Trophoblast cell (in vitro differentiated cells and primary cell): ENCODE data around the gene KCNQ1OT1.

Source experiments
- DNase-seq, 2 donors: peaks; one replicate each; pipeline ENCODE4 v3.0.0-alpha.2; 2016
- H2AFZ ChIP-seq: 2 replicates; pipeline ENCODE4 v1.6.1; 2013; ENCODE audit warnings: low read length, moderate library complexity, mild to moderate bottlenecking; ENCODE audit not compliant: insufficient read depth, poor library complexity
- H2AK5ac ChIP-seq: 2 replicates; pipeline ENCODE4 v1.6.1; 2013; ENCODE audit warnings: mild to moderate bottlenecking, low read length
- H2BK120ac ChIP-seq: 2 replicates; pipeline ENCODE4 v1.6.1; 2013; ENCODE audit warnings: low read length, mild to moderate bottlenecking, moderate library complexity; ENCODE audit not compliant: insufficient read depth, poor library complexity
- H2BK12ac ChIP-seq: 2 replicates; pipeline ENCODE4 v1.6.1; 2013; ENCODE audit warnings: mild to moderate bottlenecking, low read length, moderate library complexity
- H2BK5ac ChIP-seq: 2 replicates; pipeline ENCODE4 v1.6.1; 2013; ENCODE audit warnings: low read length, low read depth, moderate library complexity, mild to moderate bottlenecking; ENCODE audit not compliant: poor library complexity
- H3K14ac ChIP-seq: 2 replicates; pipeline ENCODE4 v1.6.1; 2013; ENCODE audit warnings: mild to moderate bottlenecking, low read length
- H3K18ac ChIP-seq: 2 replicates; pipeline ENCODE4 v1.6.1; 2013; ENCODE audit warnings: mild to moderate bottlenecking, low read length
- H3K23ac ChIP-seq: 2 replicates; pipeline ENCODE4 v1.6.1; 2013; ENCODE audit warnings: low read length
- H3K27ac ChIP-seq: 2 replicates; pipeline ENCODE4 v1.5.1; 2013; ENCODE audit warnings: low read depth, mild to moderate bottlenecking, inconsistent platforms, low read length, moderate library complexity
- H3K27me3 ChIP-seq: 2 replicates; pipeline ENCODE4 v1.6.1; 2013; ENCODE audit warnings: inconsistent platforms, mild to moderate bottlenecking, low read length, moderate library complexity; ENCODE audit not compliant: insufficient read depth
- H3K36me3 ChIP-seq, 2 experiments: 1 replicate in 1 of 2; 2 replicates in 1 of 2; pipeline ENCODE4 v1.6.1; 2013; ENCODE audit warnings: low read length in 2 of 2, mild to moderate bottlenecking in 2 of 2, moderate library complexity in 1 of 2; ENCODE audit not compliant: insufficient read depth in 2 of 2, control insufficient read depth in 1 of 2
- H3K4ac ChIP-seq: 2 replicates; pipeline ENCODE4 v1.6.1; 2013; ENCODE audit warnings: low read depth, mild to moderate bottlenecking, low read length, moderate library complexity
- H3K4me1 ChIP-seq, 2 experiments: 1 replicate in 1 of 2; 2 replicates in 1 of 2; pipeline ENCODE4 v1.6.1; 2013; ENCODE audit warnings: low read length in 2 of 2, mild to moderate bottlenecking in 2 of 2, moderate library complexity in 1 of 2; ENCODE audit not compliant: insufficient read depth in 2 of 2, control insufficient read depth in 1 of 2
- H3K4me2 ChIP-seq: 2 replicates; pipeline ENCODE4 v1.6.1; 2013; ENCODE audit warnings: inconsistent platforms, mild to moderate bottlenecking, low read length, moderate library complexity
- H3K4me3 ChIP-seq: 2 replicates; pipeline ENCODE4 v1.5.1; 2013; ENCODE audit warnings: mild to moderate bottlenecking, low read depth, low read length, inconsistent platforms
- H3K79me1 ChIP-seq: one replicate; pipeline ENCODE4 v1.6.1; 2013; ENCODE audit warnings: low read length
- H3K79me2 ChIP-seq: 2 replicates; pipeline ENCODE4 v1.6.1; 2013; ENCODE audit warnings: low read length, mild to moderate bottlenecking; ENCODE audit not compliant: control insufficient read depth, insufficient read depth, poor library complexity
- H3K9ac ChIP-seq: 2 replicates; pipeline ENCODE4 v1.6.1; 2013; ENCODE audit warnings: mild to moderate bottlenecking, low read length
- H3K9me3 ChIP-seq: 2 replicates; pipeline ENCODE4 v1.6.1; 2013; ENCODE audit warnings: low read depth, mild to moderate bottlenecking, control low read depth, inconsistent platforms, low read length; ENCODE audit not compliant: insufficient read depth
- H4K12ac ChIP-seq: 2 replicates; pipeline ENCODE4 v1.6.1; 2013; ENCODE audit warnings: low read depth, mild to moderate bottlenecking, low read length, moderate library complexity
- H4K8ac ChIP-seq: 2 replicates; pipeline ENCODE4 v1.6.1; 2013; ENCODE audit warnings: low read depth, mild to moderate bottlenecking, low read length, moderate library complexity
- H4K91ac ChIP-seq: one replicate; pipeline ENCODE4 v1.6.1; 2013; ENCODE audit warnings: low read depth, mild to moderate bottlenecking, low read length, moderate library complexity
- WGBS: extraction: QIAGEN DNeasy Blood & Tissue Kit; methylation state at CpG from one replicate; pipeline ENCODE4 v1.1.7; 2013; ENCODE audit warnings: missing lambda C conversion rate; ENCODE audit not compliant: insufficient read length, insufficient coverage; ENCODE audit errors: extremely low coverage; 5-methylcytosine and 5-hydroxymethylcytosine counted together

Gene KCNQ1OT1

DNA sequence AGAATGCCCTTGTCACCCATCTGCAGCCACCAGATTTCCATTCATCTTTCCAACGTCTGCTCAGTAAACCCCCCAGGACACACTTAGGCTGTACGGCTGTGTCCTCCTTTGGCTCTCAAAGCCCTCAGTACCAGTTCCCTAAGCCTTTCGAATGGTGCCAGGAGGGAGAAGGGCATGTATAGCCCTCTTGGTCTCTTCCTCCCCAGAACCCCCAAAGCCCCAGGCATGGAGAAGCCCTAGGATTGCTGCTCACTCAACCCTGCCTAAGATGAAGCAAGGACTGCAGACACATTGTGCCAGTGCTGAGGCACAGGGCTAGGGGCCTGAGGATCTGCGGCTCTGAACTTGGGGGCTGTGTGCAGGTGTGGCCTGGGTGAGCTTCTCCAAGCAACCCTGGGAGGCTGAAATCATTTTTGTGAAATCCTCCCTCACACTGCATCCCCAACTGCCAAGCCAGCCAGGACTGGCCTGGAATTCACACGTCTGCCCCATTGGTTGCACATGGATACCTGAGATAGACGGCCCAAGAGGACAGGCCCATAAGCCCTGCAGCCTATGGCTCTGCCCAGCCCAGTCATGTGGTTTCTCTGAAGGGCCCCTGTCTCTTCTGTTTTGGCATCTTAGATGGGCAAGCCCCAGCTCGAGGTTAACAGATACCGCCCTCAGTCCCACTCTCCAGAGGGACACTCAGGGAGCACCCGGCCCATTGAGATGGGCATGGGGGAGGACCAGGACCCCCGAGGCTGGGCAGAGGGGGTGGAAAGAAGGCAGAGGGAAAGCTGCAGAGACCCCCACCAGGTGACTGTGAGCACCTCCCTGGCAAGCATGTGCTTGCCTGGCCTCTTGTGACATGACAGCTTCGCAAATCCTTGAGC is 34.0 kb downstream of the KCNQ1OT1 start:
- Histone ChIP-seq H2BK12ac (no peak overlapping the region), H2AK5ac (no peak overlapping the region), H3K18ac (no peak overlapping the region), H4K12ac (no peak overlapping the region), H3K4me3 (no peak overlapping the region), H3K4me2 (no peak overlapping the region), H3K23ac (no peak overlapping the region), H2BK120ac (no peak overlapping the region), H3K9ac (no peak overlapping the region), H3K27ac (no peak overlapping the region), H2AFZ (no peak overlapping the region), H3K27me3 (no peaks in the 10 kb centered on the region), H3K79me2 (no peaks in the 10 kb centered on the region), H3K14ac (no peak overlapping the region), H4K91ac (no peak overlapping the region), H3K79me1 (no peaks in the 10 kb centered on the region), H3K4ac (no peak overlapping the region), H3K36me3 (peaks cover 15 to 24% of the 10 kb centered on the region in 2 experiments), H3K4me1 (peaks cover 7% of the 10 kb centered on the region in 2 experiments), H4K8ac (no peak overlapping the region), H2BK5ac (no peak overlapping the region), H3K9me3 (peaks cover 23% of the 10 kb centered on the region)
- DNase-seq: no peak
- WGBS: no CpG with 5 or more reads among the region's 11 CpGs

DNA sequence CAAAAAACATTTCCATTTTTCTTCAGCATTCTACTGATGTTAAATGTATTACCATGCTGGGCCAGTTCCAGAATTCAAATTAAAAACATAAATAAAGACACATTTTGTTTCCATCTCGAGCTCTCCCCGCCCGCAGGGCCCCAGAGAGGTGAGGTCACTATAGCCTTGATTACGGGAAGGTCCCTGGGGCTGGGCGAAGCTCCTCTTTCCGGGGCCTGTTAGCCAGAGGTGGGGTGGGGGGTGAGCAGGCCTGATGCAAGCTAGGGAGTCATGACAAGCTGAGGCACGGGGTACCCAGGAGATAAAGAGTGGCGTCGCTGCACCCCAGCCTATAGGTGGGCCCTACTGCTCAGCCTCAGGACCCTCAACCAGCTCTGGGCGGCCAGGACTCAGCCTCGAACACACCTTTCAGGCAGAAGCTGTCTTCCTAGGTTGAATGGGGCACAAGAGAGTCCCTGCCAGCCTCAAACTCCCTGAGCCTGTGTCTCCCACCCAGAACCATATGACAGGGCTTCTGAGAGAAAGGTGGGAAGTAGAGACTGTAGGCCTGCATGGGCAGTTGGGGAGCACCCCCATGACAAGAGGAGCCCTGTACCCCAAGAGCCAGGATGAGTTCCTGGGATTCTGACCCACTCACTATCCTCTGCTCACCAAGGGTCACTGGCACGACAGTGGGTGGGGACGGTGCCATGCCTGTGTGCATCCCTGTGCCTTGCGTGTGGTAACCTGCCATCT is 34.8 kb downstream of the KCNQ1OT1 start:
- Histone ChIP-seq H3K9me3 (peaks cover 23% of the 10 kb centered on the region), H3K4me2 (no peak overlapping the region), H3K79me2 (no peaks in the 10 kb centered on the region)

DNA sequence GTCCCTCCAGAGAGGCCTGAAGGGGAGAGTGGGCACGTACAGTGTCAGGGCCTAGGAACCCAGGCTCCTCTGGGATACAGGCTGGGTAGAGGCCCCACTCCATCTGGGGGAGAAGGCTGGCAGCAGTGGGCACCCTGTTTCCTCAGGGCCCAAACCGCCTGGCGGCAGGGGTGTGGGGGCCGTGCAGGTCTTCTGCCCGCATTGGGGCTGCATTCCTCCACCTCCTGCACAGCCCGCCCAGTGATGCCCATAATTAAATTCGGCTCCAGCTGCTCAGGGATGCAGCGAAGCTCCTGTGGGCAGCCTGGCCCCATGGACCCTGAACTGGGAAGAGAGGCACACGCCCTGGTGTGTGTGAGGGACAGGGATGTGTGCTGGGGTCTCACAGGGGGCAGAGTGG is 35.4 kb downstream of the KCNQ1OT1 start:
- H2AFZ ChIP-seq: no peak overlapping the region
- H4K91ac ChIP-seq: no peak overlapping the region
- no peak overlapping the region for H3K27ac ChIP-seq
- no peak overlapping the region for H3K14ac ChIP-seq
- H3K79me2 ChIP-seq: no peaks in the 10 kb centered on the region
- H3K4me1 ChIP-seq: peaks cover 7% of the 10 kb centered on the region in 2 experiments
- no peak overlapping the region for H3K23ac ChIP-seq
- H4K12ac ChIP-seq: no peak overlapping the region
- WGBS: no CpG with 5 or more reads among the region's 9 CpGs
- H2BK120ac ChIP-seq: no peak overlapping the region
- no peak overlapping the region for H2AK5ac ChIP-seq
- peaks cover 23% of the 10 kb centered on the region for H3K9me3 ChIP-seq
- H2BK5ac ChIP-seq: no peak overlapping the region
- no peak overlapping the region for H3K9ac ChIP-seq
- no peak overlapping the region for H3K18ac ChIP-seq
- no peaks in the 10 kb centered on the region for H3K27me3 ChIP-seq
- no peak overlapping the region for H3K4ac ChIP-seq
- no peaks in the 10 kb centered on the region for H3K79me1 ChIP-seq
- no peak overlapping the region for H3K4me3 ChIP-seq
- no peak overlapping the region for H3K4me2 ChIP-seq
- H4K8ac ChIP-seq: no peak overlapping the region
- no peak for DNase-seq
- peaks cover 15 to 19% of the 10 kb centered on the region in 2 experiments for H3K36me3 ChIP-seq
- no peak overlapping the region for H2BK12ac ChIP-seq

More for the DNA sequence above, 34.8 kb downstream of the KCNQ1OT1 start:
- Histone ChIP-seq H3K18ac (no peak overlapping the region), H3K27me3 (no peaks in the 10 kb centered on the region), H3K4me3 (no peak overlapping the region), H2BK120ac (no peak overlapping the region), H3K14ac (no peak overlapping the region), H3K9ac (no peak overlapping the region), H4K91ac (no peak overlapping the region), H3K36me3 (peaks cover 15 to 20% of the 10 kb centered on the region in 2 experiments), H4K12ac (no peak overlapping the region), H3K4me1 (peaks cover 7% of the 10 kb centered on the region in 2 experiments), H2AK5ac (no peak overlapping the region), H2BK5ac (no peak overlapping the region), H3K23ac (no peak overlapping the region), H4K8ac (no peak overlapping the region), H3K27ac (no peak overlapping the region), H3K4ac (no peak overlapping the region), H2AFZ (no peak overlapping the region), H3K79me1 (no peaks in the 10 kb centered on the region), H2BK12ac (no peak overlapping the region)
- no CpG with 5 or more reads among the region's 14 CpGs for WGBS
- no peak for DNase-seq

DNA sequence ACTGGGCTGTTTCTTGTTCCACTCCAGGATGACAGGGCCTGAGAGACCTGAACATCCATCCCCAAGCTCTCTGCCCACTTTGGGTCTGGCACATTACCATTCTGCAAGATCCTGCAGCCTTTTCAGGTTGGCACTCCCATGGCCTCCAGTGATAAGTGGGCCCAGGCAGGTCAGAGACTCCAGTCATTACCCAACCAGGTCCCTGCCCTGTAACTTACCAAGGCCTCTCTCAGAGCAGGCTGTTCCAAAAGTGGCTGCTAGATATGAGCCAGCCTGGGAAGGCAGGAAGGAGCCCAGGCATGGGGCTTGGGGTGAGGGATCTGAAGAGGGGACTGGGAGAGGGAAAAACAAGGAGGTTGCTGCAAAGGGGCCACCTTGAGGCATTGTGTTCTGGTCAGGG is 35.9 kb downstream of the KCNQ1OT1 start:
- Histone ChIP-seq H4K12ac (no peak overlapping the region), H3K79me1 (no peaks in the 10 kb centered on the region), H3K4me3 (no peak overlapping the region), H3K27ac (no peak overlapping the region), H3K23ac (no peak overlapping the region), H3K79me2 (no peaks in the 10 kb centered on the region), H3K36me3 (peaks cover 14 to 15% of the 10 kb centered on the region in 2 experiments), H2AFZ (no peak overlapping the region), H3K9ac (no peak overlapping the region), H3K9me3 (peaks cover 23% of the 10 kb centered on the region), H3K4me2 (no peak overlapping the region), H3K27me3 (no peaks in the 10 kb centered on the region), H2AK5ac (no peak overlapping the region), H3K4me1 (peaks cover 7% of the 10 kb centered on the region in 2 experiments), H3K14ac (no peak overlapping the region), H4K91ac (no peak overlapping the region), H2BK120ac (no peak overlapping the region), H3K4ac (no peak overlapping the region), H3K18ac (no peak overlapping the region), H2BK5ac (no peak overlapping the region), H2BK12ac (no peak overlapping the region), H4K8ac (no peak overlapping the region)
- no peak for DNase-seq
